Measurements from ENCODE around the gene FAM83E. TPM values are rescaled to one million over a fixed set of nuclear protein-coding genes. Genes with fewer than 3 reads are reported as not detected.

FAM83E gene
- total RNA-seq, 4 donors from 2014 or later, result not detected

DNA sequence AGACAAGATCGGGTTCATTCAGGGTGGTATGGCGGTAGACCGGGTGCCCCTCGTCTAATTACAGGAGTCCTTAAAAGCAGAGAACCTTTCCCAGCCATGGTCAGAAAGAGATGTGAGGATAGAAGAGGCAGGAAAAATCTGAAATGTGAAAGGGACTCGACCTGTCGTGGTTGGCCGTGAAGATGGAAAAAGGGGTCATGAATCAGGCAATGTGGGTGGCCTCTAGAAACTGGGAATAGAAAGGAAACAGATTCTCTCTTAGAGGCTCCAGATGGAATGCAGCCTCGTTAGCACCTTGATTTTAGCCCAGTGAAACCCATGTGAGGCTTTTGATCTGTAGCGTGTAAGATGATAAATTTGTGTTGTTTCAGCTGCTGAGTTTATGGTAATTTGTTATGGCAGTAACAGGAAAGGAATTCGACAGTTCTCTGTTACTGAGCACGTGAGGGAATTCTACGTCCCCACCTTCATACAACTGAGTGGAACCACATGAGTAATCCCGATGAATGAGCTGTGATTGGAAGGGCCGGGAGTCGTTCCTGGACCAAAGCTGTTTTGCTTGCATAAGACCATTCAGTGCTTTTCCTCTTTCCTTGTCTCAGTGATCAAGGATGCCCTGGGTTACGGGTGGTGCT lies 42.1 kb upstream of the FAM83E start:
- TF ChIP-seq, protein P1, sequence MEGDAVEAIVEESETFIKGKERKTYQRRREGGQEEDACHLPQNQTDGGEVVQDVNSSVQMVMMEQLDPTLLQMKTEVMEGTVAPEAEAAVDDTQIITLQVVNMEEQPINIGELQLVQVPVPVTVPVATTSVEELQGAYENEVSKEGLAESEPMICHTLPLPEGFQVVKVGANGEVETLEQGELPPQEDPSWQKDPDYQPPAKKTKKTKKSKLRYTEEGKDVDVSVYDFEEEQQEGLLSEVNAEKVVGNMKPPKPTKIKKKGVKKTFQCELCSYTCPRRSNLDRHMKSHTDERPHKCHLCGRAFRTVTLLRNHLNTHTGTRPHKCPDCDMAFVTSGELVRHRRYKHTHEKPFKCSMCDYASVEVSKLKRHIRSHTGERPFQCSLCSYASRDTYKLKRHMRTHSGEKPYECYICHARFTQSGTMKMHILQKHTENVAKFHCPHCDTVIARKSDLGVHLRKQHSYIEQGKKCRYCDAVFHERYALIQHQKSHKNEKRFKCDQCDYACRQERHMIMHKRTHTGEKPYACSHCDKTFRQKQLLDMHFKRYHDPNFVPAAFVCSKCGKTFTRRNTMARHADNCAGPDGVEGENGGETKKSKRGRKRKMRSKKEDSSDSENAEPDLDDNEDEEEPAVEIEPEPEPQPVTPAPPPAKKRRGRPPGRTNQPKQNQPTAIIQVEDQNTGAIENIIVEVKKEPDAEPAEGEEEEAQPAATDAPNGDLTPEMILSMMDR (IDR thresholded peaks at IDR 0.05; ENCODE audit: low read depth), result no peak

DNA sequence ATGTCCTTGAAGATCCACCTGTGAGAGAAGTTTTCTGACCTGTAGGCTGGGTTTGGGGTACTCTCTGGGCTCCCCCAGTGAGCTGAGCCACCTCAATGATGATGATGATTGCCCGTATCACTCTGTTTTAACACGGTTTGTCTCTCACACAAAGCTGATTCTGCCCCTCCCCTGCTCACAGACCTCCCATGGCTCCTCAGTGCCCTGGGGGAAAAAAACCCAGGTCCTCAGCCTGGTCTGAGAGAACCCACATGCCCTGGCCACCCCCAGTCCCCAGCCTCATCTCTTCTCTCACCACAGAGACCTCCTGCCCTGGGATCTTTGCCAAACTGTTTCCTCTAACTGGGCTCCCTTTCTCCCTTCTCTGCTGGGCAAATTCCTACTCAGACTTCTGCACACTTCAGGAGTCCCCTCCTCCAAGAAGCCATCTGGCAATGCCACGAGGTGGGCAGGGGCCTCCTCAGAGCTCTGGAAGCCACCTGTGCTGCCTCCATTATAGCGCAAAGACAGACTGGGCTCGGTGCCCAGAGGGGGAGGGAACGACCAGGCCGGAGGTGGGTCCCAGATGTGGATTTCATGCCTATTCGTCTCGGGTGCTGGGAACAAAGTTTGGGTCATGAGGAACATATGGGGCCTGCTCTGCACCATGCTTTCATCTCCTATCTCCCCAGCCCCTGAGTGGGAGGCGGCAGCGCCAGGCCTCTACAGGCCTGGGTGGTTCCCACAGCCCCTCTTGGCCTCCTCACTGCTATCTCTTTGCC lies 39.6 kb upstream of the FAM83E start:
- TF ChIP-seq, protein P1 (IDR thresholded peaks at IDR 0.05; ENCODE audit: low read depth), result no peak

DNA sequence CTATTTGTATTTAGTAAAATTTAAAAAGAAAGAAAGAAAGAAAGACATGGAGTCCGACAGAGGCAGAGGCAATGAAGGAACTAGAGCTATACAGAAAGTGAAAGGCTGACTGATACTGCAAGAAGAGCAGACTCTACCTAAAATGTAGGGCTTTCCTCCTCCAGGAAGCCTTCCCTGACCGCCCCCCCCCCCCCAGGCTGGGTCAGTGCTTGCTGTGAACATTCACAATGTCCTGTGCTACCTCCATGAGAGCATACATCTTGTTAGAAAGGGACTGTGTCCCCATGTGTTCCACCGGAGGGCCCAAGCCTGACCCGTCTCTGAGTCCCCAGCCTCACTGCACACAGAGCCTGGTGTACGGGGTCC lies 36.8 kb upstream of the FAM83E start:
- TF ChIP-seq, protein P1 (IDR thresholded peaks at IDR 0.05; ENCODE audit: low read depth), result no peak

DNA sequence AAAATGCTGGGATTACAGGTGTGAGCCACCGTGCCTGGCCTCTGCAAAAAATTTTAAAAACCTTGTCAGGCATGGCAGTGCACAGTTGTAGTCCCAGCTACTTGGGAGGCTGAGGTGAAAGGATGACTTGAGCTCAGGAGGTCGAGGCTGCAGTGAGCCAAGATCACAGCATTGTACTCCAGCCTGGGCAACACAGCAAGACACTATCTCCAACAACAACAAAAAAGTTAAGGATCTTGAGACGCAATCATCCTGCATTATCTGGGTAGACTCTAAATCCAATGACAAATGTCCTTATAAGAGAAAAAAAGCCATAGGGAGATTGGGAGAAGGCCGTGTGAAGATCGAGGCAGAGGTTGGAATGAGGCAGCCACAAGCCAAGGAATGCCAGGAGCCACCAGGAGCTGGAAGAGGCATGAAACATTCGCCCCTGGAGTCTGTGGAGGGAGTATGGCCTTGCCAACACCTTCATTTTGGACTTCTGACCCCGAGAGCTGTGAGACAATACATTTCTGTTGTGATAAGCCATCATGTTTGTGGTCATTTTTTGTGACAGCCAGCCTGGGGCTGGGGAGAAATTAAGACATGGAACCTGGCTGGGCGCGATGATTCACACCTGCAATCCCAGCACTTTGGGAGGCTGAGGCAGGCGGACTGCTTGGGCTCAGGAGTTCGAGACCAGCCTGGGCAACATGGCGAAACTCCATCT lies 36.3 kb upstream of the FAM83E start:
- TF ChIP-seq, protein P1 (IDR thresholded peaks at IDR 0.05; ENCODE audit: low read depth), result no peak

DNA sequence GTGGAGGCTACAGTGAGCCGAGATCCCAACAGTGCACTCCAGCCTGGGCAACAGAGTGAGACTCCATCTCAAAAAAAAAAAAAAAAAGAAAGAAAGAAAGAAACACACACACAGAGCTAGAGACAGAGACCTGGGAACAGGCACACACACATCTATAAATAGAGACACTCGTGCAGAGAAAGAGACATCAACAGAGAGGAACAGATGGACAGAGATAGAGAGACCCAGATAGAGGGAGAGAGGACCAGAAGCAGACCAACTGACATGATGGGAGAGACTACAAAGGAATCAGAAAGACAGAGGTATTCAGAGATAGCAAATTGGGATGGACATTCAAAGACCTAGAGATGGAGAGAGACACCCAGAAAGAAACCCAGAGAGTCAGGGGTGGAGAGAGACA lies 33.3 kb upstream of the FAM83E start:
- TF ChIP-seq, protein P1 (IDR thresholded peaks at IDR 0.05; ENCODE audit: low read depth), result no peak

DNA sequence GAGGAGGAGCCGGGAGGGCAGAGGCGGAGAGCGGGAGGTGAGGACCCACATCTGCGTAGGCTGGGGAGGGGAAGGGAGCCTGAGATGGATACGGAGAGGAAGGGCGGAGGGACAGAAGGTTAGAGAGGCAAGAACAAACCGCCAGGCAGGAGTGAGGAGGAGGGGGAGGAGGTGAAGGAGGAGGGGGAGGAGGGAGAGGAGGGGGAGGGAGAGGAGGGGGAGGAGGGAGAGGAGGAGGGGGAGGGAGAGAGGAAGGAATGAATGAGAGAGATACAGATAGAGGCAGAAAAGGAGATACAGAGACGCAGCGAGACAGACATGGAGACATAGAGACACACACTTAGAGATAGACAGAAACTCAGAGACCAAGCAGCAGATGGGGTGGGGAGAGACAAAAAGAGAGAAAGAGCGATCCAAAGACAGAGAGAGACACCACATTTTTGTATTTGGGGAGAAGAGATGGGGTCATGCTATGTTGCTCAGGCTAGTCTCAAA lies 31.9 kb upstream of the FAM83E start:
- TF ChIP-seq, protein P1 (IDR thresholded peaks at IDR 0.05; ENCODE audit: low read depth), result no peak
